ENCODE results near the gene PPP1CB. TPM values are rescaled to one million over a fixed set of nuclear protein-coding genes. Genes with fewer than 3 reads are reported as not detected.

Gene PPP1CB
- total RNA-seq, 1 experiment from 2014 or later, result 180 TPM

GRCh38 chr2:28835781-28836180 is 84.2 kb downstream of the PPP1CB start:
- Histone ChIP-seq H3K36me3 (ENCODE audit: control insufficient read depth, insufficient read depth, low read length) (no peaks in the 10 kb centered on the region), H3K4me3 (ENCODE audit: low read depth in 2 of 2, low read length in 2 of 2) (no peak overlapping the region), H3K27ac (ENCODE audit: low read length) (no peak overlapping the region), H3K9me3 (ENCODE audit: control insufficient read depth, insufficient read depth, low read depth, low read length) (no peaks in the 10 kb centered on the region), H3K4me1 (ENCODE audit: control insufficient read depth, insufficient read depth, low read length) (no peaks in the 10 kb centered on the region), H3K27me3 (ENCODE audit: control insufficient read depth, insufficient read depth, low read length) (no peaks in the 10 kb centered on the region)
- intact Hi-C loops (cut with micrococcal nuclease; ENCODE audit: unreplicated experiment) (no loop called here), in situ Hi-C loops (cut with HindIII; ENCODE audit: low pct_unique_long_range_greater_than_20kb, low sequenced_read_pairs) (no loop called here)
- no peak for DNase-seq (ENCODE audit: low read depth, low spot score)
- POLR2A ChIA-PET, result interaction anchor here (0.6 kb wide), 3 partner anchors 9 to 72 kb away, joined by 3 to 4 read pairs (median 3); no protein-coding TSS in a partner anchor
- no peak for ATAC-seq
- no TSS peak for BruUV-seq (replicated peaks)
- TF ChIP-seq SIN3A (IDR thresholded peaks at IDR 0.05; ENCODE audit: borderline replicate concordance, insufficient read depth, low read depth, low read length), result no peak
- TF ChIP-seq POLR2AphosphoS5 (IDR thresholded peaks at IDR 0.05; ENCODE audit: low read depth, low read length), result no peak
- no peak for TF ChIP-seq CTCF (IDR thresholded peaks at IDR 0.05)
- TF ChIP-seq REST (IDR thresholded peaks at IDR 0.05; ENCODE audit: insufficient read depth in 1 of 2, low read depth in 2 of 2, low read length in 1 of 2), result no peak
- TF ChIP-seq TCF7L2 (IDR thresholded peaks at IDR 0.05; ENCODE audit: low read depth, low read length), result no peak
- CTCF ChIA-PET, result no interaction called here

- DNase-seq (ENCODE audit: low read depth, low spot score) (no peak), ATAC-seq (no peak)
- BruUV-seq (replicated peaks), result no TSS peak
- Histone ChIP-seq H3K4me3 (ENCODE audit: low read depth in 2 of 2, low read length in 2 of 2) (no peak overlapping the region), H3K4me1 (ENCODE audit: control insufficient read depth, insufficient read depth, low read length) (no peaks in the 10 kb centered on the region), H3K27ac (ENCODE audit: low read length) (no peak overlapping the region), H3K27me3 (ENCODE audit: control insufficient read depth, insufficient read depth, low read length) (no peaks in the 10 kb centered on the region), H3K36me3 (ENCODE audit: control insufficient read depth, insufficient read depth, low read length) (no peaks in the 10 kb centered on the region), H3K9me3 (ENCODE audit: control insufficient read depth, insufficient read depth, low read depth, low read length) (no peaks in the 10 kb centered on the region)
- no peak for TF ChIP-seq REST (IDR thresholded peaks at IDR 0.05; ENCODE audit: insufficient read depth in 1 of 2, low read depth in 2 of 2, low read length in 1 of 2)
- in situ Hi-C loops (cut with HindIII; ENCODE audit: low pct_unique_long_range_greater_than_20kb, low sequenced_read_pairs), result no loop called here
- ChIA-PET POLR2A (no interaction called here), CTCF (no interaction called here)
- intact Hi-C loops (cut with micrococcal nuclease; ENCODE audit: unreplicated experiment), result no loop called here
Observed at GRCh38 chr2:28838971-28839370, 87.3 kb downstream of the PPP1CB start.
